B cell (primary cell): Measurements from ENCODE around the gene PTPRN2. TPM values are rescaled to one million over a fixed set of nuclear protein-coding genes. Genes with fewer than 3 reads are reported as not detected.

ENCODE experiments used
- ATAC-seq: fragments of 200-7000 bp; cut with Tn5 transposase; one replicate; pipeline ENCODE4 v1.10.0; 2021; ENCODE audit warnings: low read depth, mild to moderate bottlenecking, moderate number of reproducible peaks, moderate library complexity
- CTCF ChIA-PET: fragments of 350-600 bp; sonication (Branson Sonifier 250); formaldehyde crosslinking; loops from one replicate; lab custom pipeline; 2021; ENCODE audit warnings: antibody characterized with exemption, inconsistent platforms; lab: Charles Lee
- POLR2A ChIA-PET: fragments of 350-600 bp; sonication (Branson Sonifier 250); formaldehyde crosslinking; loops from one replicate; lab custom pipeline; 2021; ENCODE audit warnings: antibody characterized with exemption; lab: Charles Lee
- DNase-seq: peaks from one replicate; pipeline ENCODE4 v3.0.0; 2013
- H2AFZ ChIP-seq: 2 replicates; pipeline ENCODE4 v1.6.1; 2012; ENCODE audit warnings: mild to moderate bottlenecking, low read depth, low read length; ENCODE audit not compliant: insufficient read depth, poor library complexity, severe bottlenecking
- H3K27ac ChIP-seq, 2 donors: 1 replicate in 1 of 2; 2 replicates in 1 of 2; pipeline ENCODE4 v1.5.1; 2012 to 2013; ENCODE audit warnings: low read length in 2 of 2, mild to moderate bottlenecking in 2 of 2, moderate library complexity in 1 of 2
- H3K27me3 ChIP-seq, 4 experiments: fragments of 200-600 bp in 1 of 4; sonication (generic) in 1 of 4; replicated peaks in 1 of 4; 1 replicate in 2 of 4; 2 replicates in 2 of 4; pipeline versions ENCODE4 v1.6.1 to v1.7.0; 2013 to 2016; ENCODE audit warnings: low read length in 3 of 4, mild to moderate bottlenecking in 2 of 4, mixed read lengths in 1 of 4, moderate library complexity in 1 of 4; ENCODE audit not compliant: insufficient read depth in 4 of 4, control insufficient read depth in 3 of 4; ENCODE audit errors: control extremely low read depth in 1 of 4
- H3K36me3 ChIP-seq, 2 experiments: replicated peaks in 1 of 2; 1 replicate in 1 of 2; 2 replicates in 1 of 2; pipeline versions ENCODE4 v1.6.1 to v1.7.1; 2013; ENCODE audit warnings: low read length in 1 of 2; ENCODE audit not compliant: insufficient read depth in 2 of 2, control insufficient read depth in 1 of 2; ENCODE audit errors: control extremely low read depth in 1 of 2, extremely low read depth in 1 of 2
- H3K4me1 ChIP-seq, 2 donors: fragments of 200-600 bp in 1 of 2; sonication (generic) in 1 of 2; 1 replicate in 1 of 2; 2 replicates in 1 of 2; pipeline versions ENCODE4 v1.5.1 to v1.6.1; 2013 to 2017; ENCODE audit warnings: low read length in 2 of 2; ENCODE audit not compliant: control insufficient read depth in 2 of 2, insufficient read depth in 2 of 2
- H3K4me2 ChIP-seq: replicated peaks from 2 replicates; pipeline ENCODE3; 2012; ENCODE audit warnings: mild to moderate bottlenecking, low read depth, low read length; ENCODE audit not compliant: poor library complexity, severe bottlenecking
- H3K4me3 ChIP-seq, 5 experiments: fragments of 200-600 bp in 1 of 5; sonication (generic) in 1 of 5; 1 replicate in 3 of 5; 2 replicates in 2 of 5; pipeline versions ENCODE4 v1.5.1 to v1.7.0; 2011 to 2016; ENCODE audit warnings: low read length in 4 of 5, mild to moderate bottlenecking in 4 of 5, low read depth in 2 of 5, control low read depth in 1 of 5, moderate library complexity in 1 of 5; ENCODE audit not compliant: insufficient read depth in 1 of 5; ENCODE audit errors: control extremely low read depth in 1 of 5, extremely low read depth in 1 of 5
- H3K79me2 ChIP-seq: fragments of 200-600 bp; sonication (generic); one replicate; pipeline ENCODE4 v1.6.0; 2016; ENCODE audit warnings: low read length; ENCODE audit not compliant: control insufficient read depth, insufficient read depth
- H3K9ac ChIP-seq: fragments of 200-600 bp; sonication (generic); 2 replicates; pipeline ENCODE4 v1.6.1; 2017; ENCODE audit warnings: mild to moderate bottlenecking, low read length, moderate library complexity
- H3K9me3 ChIP-seq, 3 donors: one replicate each; pipeline versions ENCODE4 v1.6.1 to v1.7.1; 2013; ENCODE audit warnings: low read length in 2 of 3; ENCODE audit not compliant: control insufficient read depth in 2 of 3, insufficient read depth in 1 of 3; ENCODE audit errors: control extremely low read depth in 1 of 3
- H4K20me1 ChIP-seq: 2 replicates; pipeline ENCODE4 v1.6.0; 2012; ENCODE audit warnings: mild to moderate bottlenecking, low read length; ENCODE audit not compliant: insufficient read depth, control insufficient read depth, poor library complexity, severe bottlenecking
- H3K27ac Mint-ChIP-seq: one replicate; pipeline ENCODE4 v1.8.0; 2021; ENCODE audit warnings: mixed read lengths
- H3K27me3 Mint-ChIP-seq: one replicate; pipeline ENCODE4 v1.8.0; 2021; ENCODE audit warnings: mixed read lengths
- H3K4me1 Mint-ChIP-seq: one replicate; pipeline ENCODE4 v1.8.0; 2021; ENCODE audit warnings: mixed read lengths
- H3K4me3 Mint-ChIP-seq: one replicate; pipeline ENCODE4 v1.8.0; 2021; ENCODE audit warnings: mixed read lengths
- H3K9me3 Mint-ChIP-seq: one replicate; pipeline ENCODE4 v1.8.0; 2022; ENCODE audit warnings: mixed read lengths; ENCODE audit not compliant: insufficient read depth
- EZH2 ChIP-seq: IDR thresholded peaks from 2 replicates; pipeline ENCODE4 v1.6.1; 2012; ENCODE audit warnings: borderline replicate concordance, low read depth, mild to moderate bottlenecking, moderate library complexity, low read length; ENCODE audit not compliant: insufficient read depth, poor library complexity, severe bottlenecking
- WGBS: methylation state at CpG from one replicate; pipeline ENCODE4 v1.1.5; 2013; ENCODE audit warnings: missing lambda C conversion rate; ENCODE audit not compliant: insufficient coverage; 5-methylcytosine and 5-hydroxymethylcytosine counted together
- intact Hi-C: fragments of 100-400 bp; cut with micrococcal nuclease; formaldehyde crosslinking; loops from one replicate; pipeline ENCODE4 v1.10.0; 2022
- polyA plus RNA-seq: library from polyadenylated mRNA; depleted of rRNA; stranded (reverse); fragments of >200 nt; gene quantifications from 2 replicates; pipeline ENCODE4 v1.2.3, GENCODE V29; 2012
- total RNA-seq, 2 donors: library from RNA; stranded (reverse); fragments of 120-200 nt in 1 of 2; gene quantifications; 1 replicate in 1 of 2; 2 replicates in 1 of 2; pipeline versions ENCODE4 v1.2.3 to v1.2.4, GENCODE V29; 2013 to 2022
- TF ChIP-seq, protein P1 (sequence below): fragments of 200-600 bp; IDR thresholded peaks from one replicate; pipeline ENCODE4 v1.8.0; 2022; ENCODE audit warnings: antibody characterized with exemption, mild to moderate bottlenecking

PTPRN2 gene
- total and polyA plus RNA-seq, 2 donors (not counting 1 experiment from before 2014, with no cell fraction given) = 2.0 to 5.0 TPM

DNA sequence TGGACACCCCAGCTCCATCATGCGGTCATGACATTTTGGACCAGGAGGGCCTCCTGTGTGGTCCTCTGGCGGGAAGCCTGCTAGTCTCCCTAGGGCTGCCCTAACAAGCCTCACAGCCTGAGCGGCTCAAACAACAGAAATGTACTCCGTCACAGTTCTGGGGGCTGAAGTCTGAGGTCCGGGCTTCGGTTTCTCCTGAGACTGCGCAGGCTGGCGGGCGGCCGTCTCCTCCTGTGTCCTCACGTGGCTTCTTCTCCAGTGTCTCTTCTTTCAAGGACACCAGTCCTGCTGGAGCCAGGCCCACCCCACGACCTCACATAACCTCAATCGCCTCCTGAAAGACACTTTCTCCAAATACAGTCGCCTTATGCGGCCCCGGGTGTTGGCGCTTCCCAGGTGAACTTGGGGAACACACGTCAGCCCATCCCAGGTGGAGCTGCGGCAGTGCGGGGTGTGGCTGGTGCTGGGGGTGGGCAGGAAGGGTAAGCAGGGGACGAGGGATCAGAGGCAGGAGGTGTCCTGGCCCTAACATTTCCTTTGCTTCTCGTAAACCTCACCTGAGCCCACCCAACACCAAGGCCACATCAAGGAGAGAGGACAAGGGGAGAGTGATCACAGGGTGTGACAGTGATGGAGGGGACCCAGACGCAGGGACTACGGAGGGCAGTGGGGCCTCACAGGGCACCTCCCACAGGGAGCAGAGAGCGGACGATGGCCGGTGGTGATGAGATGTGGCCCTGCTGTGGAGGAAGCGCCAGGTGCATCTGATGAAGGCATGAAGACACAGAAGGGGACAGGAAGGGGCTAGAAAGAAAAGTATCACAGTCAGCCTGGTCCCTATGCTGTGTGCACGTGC lies 580.6 kb downstream of the PTPRN2 start:
- no peaks in the 10 kb centered on the region for H4K20me1 ChIP-seq
- POLR2A ChIA-PET = no interaction called here
- no peaks in the 10 kb centered on the region for H3K36me3 ChIP-seq
- H3K27me3 ChIP-seq = no peaks in the 10 kb centered on the region
- intact Hi-C loops = no loop called here
- H3K4me3 Mint-ChIP-seq = no peak overlapping the region
- ATAC-seq = no peak
- no peaks in the 10 kb centered on the region for H3K9me3 Mint-ChIP-seq
- CTCF ChIA-PET = no interaction called here
- no peaks in the 10 kb centered on the region for H3K79me2 ChIP-seq
- no peaks in the 10 kb centered on the region for H3K4me1 Mint-ChIP-seq
- H3K9ac ChIP-seq = no peak overlapping the region
- no peak overlapping the region for H3K27ac Mint-ChIP-seq
- TF ChIP-seq, protein P1, sequence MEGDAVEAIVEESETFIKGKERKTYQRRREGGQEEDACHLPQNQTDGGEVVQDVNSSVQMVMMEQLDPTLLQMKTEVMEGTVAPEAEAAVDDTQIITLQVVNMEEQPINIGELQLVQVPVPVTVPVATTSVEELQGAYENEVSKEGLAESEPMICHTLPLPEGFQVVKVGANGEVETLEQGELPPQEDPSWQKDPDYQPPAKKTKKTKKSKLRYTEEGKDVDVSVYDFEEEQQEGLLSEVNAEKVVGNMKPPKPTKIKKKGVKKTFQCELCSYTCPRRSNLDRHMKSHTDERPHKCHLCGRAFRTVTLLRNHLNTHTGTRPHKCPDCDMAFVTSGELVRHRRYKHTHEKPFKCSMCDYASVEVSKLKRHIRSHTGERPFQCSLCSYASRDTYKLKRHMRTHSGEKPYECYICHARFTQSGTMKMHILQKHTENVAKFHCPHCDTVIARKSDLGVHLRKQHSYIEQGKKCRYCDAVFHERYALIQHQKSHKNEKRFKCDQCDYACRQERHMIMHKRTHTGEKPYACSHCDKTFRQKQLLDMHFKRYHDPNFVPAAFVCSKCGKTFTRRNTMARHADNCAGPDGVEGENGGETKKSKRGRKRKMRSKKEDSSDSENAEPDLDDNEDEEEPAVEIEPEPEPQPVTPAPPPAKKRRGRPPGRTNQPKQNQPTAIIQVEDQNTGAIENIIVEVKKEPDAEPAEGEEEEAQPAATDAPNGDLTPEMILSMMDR = no peak
- no peak for TF ChIP-seq EZH2
- no peaks in the 10 kb centered on the region for H3K27me3 Mint-ChIP-seq
- DNase-seq = no peak
- 90% methylated on average over 27 of the region's 29 CpGs for WGBS
- H3K4me1 ChIP-seq = no peaks in the 10 kb centered on the region
- no peak overlapping the region for H3K27ac ChIP-seq
- H3K9me3 ChIP-seq = peaks cover 0 to 24% (median 0%) of the 10 kb centered on the region in 3 donors
- no peak overlapping the region for H3K4me2 ChIP-seq
- no peak overlapping the region for H3K4me3 ChIP-seq
- no peak overlapping the region for H2AFZ ChIP-seq

GRCh38 chr7:158005531-158005930 lies 582.1 kb downstream of the PTPRN2 start:
- WGBS = 51% methylated on average over 10 of the region's 12 CpGs
- DNase-seq (no peak), ATAC-seq (no peak)
- Histone ChIP-seq H4K20me1 (no peaks in the 10 kb centered on the region), H3K9ac (no peak overlapping the region), H3K4me2 (no peak overlapping the region), H3K79me2 (no peaks in the 10 kb centered on the region), H3K4me1 (no peaks in the 10 kb centered on the region), H3K4me3 (no peak overlapping the region), H3K27ac (no peak overlapping the region), H3K36me3 (no peaks in the 10 kb centered on the region), H3K9me3 (peaks cover 0 to 31% (median 0%) of the 10 kb centered on the region in 3 donors), H2AFZ (no peak overlapping the region), H3K27me3 (no peaks in the 10 kb centered on the region)
- Mint-ChIP-seq H3K4me3 (no peak overlapping the region), H3K27me3 (no peaks in the 10 kb centered on the region), H3K9me3 (no peaks in the 10 kb centered on the region), H3K4me1 (no peaks in the 10 kb centered on the region), H3K27ac (no peak overlapping the region)
- ChIA-PET POLR2A (no interaction called here), CTCF (no interaction called here)
- TF ChIP-seq, protein P1 = no peak
- no peak for TF ChIP-seq EZH2
- intact Hi-C loops = no loop called here
